Measurements from ENCODE around the gene DNA2.

GRCh38 chr10:68501691-68502090 is 29.9 kb upstream of the DNA2 start:
- TF ChIP-seq SUZ12 (IDR thresholded peaks at IDR 0.05; ENCODE audit: extremely low read depth, insufficient read depth, insufficient read length) (no peak), YY1 (IDR thresholded peaks at IDR 0.05; ENCODE audit: insufficient read depth, insufficient read length) (no peak)
